Nucleus accumbens (tissue), 56 donors: ENCODE measurements around the gene PDE1C.

Source experiments
- DNase-seq, 56 donors: peaks; one replicate each; lab custom pipeline; 2025; lab: John Stamatoyannopoulos, UW

Gene PDE1C

GRCh38 chr7:31955021-31955420, 115.2 kb downstream of the PDE1C start:
- DNase-seq, result no peak

GRCh38 chr7:31954500-31954899, 115.7 kb downstream of the PDE1C start:
- no peak for DNase-seq

GRCh38 chr7:31953432-31953831, 116.8 kb downstream of the PDE1C start:
- no peak for DNase-seq

- DNase-seq, result no peak
These were observed 120.0 kb downstream of the PDE1C start for GRCh38 chr7:31950091-31950755.

GRCh38 chr7:31948029-31948428, 122.2 kb downstream of the PDE1C start:
- no peak for DNase-seq

- DNase-seq, result no peak
These were observed 130.0 kb downstream of the PDE1C start for GRCh38 chr7:31940167-31940566.

- DNase-seq, result no peak
These were observed 131.1 kb downstream of the PDE1C start for GRCh38 chr7:31939076-31939475.

- DNase-seq, result no peak
These were observed 131.6 kb downstream of the PDE1C start for GRCh38 chr7:31938650-31939049.

GRCh38 chr7:31937982-31938381, 132.2 kb downstream of the PDE1C start:
- DNase-seq, result no peak

GRCh38 chr7:31935124-31936054, 134.8 kb downstream of the PDE1C start:
- DNase-seq, result no peak

GRCh38 chr7:31934551-31934950, 135.7 kb downstream of the PDE1C start:
- no peak for DNase-seq

GRCh38 chr7:31933481-31933880, 136.7 kb downstream of the PDE1C start:
- no peak for DNase-seq

GRCh38 chr7:31926991-31927584, 143.1 kb downstream of the PDE1C start:
- no peak for DNase-seq

GRCh38 chr7:31925753-31926454, 144.3 kb downstream of the PDE1C start:
- DNase-seq, result no peak

GRCh38 chr7:31924251-31924650, 146.0 kb downstream of the PDE1C start:
- no peak for DNase-seq

- no peak for DNase-seq
These were observed 147.4 kb downstream of the PDE1C start for GRCh38 chr7:31922848-31923247.

- DNase-seq, result no peak
These were observed 149.2 kb downstream of the PDE1C start for GRCh38 chr7:31921047-31921446.

GRCh38 chr7:31919678-31920369, 150.4 kb downstream of the PDE1C start:
- no peak for DNase-seq

GRCh38 chr7:31918706-31919393, 151.4 kb downstream of the PDE1C start:
- no peak for DNase-seq

GRCh38 chr7:31917256-31917655, 153.0 kb downstream of the PDE1C start:
- no peak for DNase-seq
